GM12892 (cell line): ENCODE measurements around the gene VPS39. TPM values are rescaled to one million over a fixed set of nuclear protein-coding genes. Genes with fewer than 3 reads are reported as not detected.
A peak's percentile ranks its signal among the peaks of the same experiment; 100 is the strongest.
"Not testable (repeated sequence)": the region's sequence is repeated elsewhere in the genome, so short reads cannot be mapped to it uniquely, and the experiment has no call there.

Source experiments
- DNase-seq: peaks from one replicate; pipeline ENCODE4 v3.0.0; 2011; ENCODE audit not compliant: insufficient read length
- FAIRE-seq: peaks from 2 replicates; lab custom pipeline; 2011; peaks lifted over from hg19 to GRCh38; lab: Jason Lieb, UNC
- POLR2A ChIP-seq: IDR thresholded peaks from 2 replicates; pipeline ENCODE4 v1.6.1; 2011; ENCODE audit warnings: low read depth, low read length, control low read depth
- POLR2AphosphoS5 ChIP-seq: IDR thresholded peaks from 2 replicates; pipeline ENCODE4 v1.6.1; 2011; ENCODE audit warnings: low read depth, low read length, control low read depth
- TAF1 ChIP-seq: IDR thresholded peaks from 2 replicates; pipeline ENCODE4 v1.6.1; 2011; ENCODE audit warnings: low read depth, mild to moderate bottlenecking, control low read depth, low read length, borderline replicate concordance
- polyA plus RNA-seq: library from polyadenylated mRNA; unstranded; fragments of >200 nt; gene quantifications from one replicate; pipeline ENCODE4 v1.2.1, GENCODE V29; 2012; ENCODE audit warnings: missing spikeins, inconsistent platforms; ENCODE audit not compliant: missing spikeins

VPS39 gene, protein sequence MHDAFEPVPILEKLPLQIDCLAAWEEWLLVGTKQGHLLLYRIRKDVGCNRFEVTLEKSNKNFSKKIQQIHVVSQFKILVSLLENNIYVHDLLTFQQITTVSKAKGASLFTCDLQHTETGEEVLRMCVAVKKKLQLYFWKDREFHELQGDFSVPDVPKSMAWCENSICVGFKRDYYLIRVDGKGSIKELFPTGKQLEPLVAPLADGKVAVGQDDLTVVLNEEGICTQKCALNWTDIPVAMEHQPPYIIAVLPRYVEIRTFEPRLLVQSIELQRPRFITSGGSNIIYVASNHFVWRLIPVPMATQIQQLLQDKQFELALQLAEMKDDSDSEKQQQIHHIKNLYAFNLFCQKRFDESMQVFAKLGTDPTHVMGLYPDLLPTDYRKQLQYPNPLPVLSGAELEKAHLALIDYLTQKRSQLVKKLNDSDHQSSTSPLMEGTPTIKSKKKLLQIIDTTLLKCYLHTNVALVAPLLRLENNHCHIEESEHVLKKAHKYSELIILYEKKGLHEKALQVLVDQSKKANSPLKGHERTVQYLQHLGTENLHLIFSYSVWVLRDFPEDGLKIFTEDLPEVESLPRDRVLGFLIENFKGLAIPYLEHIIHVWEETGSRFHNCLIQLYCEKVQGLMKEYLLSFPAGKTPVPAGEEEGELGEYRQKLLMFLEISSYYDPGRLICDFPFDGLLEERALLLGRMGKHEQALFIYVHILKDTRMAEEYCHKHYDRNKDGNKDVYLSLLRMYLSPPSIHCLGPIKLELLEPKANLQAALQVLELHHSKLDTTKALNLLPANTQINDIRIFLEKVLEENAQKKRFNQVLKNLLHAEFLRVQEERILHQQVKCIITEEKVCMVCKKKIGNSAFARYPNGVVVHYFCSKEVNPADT
- polyA plus RNA-seq = 36.5 TPM

DNA sequence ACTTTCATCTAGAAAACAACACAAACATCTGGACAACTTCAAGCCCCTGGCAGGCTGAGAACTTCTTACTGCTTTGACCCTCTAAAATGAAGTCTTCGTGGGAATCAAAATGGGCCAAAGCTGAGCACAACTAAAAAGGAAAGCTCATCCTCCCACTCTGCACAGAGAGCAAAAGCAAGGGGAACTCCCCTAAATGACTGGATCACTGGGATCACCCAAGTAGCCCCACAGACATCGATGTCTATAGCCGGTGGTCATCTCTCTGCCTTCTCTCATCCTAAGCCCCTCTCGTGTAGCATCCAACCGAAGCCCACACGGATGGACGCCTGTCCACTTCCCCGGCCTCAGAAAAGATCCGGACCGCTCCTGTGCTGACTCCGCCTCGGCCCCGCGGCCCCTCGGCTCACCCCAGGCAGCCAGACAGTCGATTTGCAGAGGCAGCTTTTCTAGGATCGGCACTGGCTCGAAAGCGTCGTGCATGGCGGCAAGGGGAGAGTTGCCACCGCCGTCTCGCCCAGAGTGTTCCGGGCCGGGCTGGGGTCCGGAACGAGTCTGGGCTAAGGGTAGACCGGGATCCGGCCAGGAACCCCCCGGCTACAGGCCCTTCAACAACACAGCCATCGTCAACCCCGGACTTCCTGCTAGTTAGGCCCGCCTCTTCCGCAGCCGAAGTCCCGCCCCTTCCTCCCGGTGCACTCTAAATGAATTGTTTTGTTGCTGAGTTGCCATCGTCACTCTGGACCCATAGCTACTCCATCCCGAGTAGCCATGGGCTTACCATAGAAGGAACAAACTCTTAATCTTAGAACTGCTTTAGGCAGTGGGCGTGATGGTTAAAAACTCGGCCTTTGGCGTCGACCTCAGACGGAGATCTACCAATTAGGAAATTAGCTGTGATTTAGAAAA, at the start of gene VPS39:
TSS of gene VPS39 (minus strand) at position 631 of the 906 bp plus-strand sequence. CDS start at position 480, 151 bp downstream.
- peak; percentile 78 for DNase-seq
- peak; percentile 96 for FAIRE-seq
- no peak for TF ChIP-seq TAF1
- TF ChIP-seq POLR2AphosphoS5 = peak; percentile 81
- peak; percentile 83 for TF ChIP-seq POLR2A

DNA sequence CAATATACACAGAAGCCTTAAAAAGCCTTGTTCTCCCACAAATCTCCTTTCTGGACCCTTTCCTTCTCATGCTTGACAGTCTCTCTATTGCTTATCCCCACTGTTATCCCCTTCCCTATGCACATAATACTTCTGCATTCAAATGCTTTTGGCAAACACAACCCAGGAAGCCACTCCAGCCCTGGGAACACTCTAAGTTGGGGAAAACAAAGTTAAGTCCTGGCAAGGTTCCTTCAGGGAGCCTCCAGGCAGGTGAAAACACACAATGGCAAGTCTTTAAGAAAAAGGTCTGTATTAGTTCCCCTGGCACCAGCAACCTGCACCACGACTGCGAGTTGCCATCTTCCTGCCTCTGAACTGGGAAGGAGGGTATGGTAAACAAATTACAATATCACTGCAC, 45.2 kb upstream of the VPS39 start:
- no peak for TF ChIP-seq POLR2AphosphoS5
- no peak for TF ChIP-seq POLR2A
- TF ChIP-seq TAF1 = no peak
- DNase-seq = no peak
- FAIRE-seq = no peak

DNA sequence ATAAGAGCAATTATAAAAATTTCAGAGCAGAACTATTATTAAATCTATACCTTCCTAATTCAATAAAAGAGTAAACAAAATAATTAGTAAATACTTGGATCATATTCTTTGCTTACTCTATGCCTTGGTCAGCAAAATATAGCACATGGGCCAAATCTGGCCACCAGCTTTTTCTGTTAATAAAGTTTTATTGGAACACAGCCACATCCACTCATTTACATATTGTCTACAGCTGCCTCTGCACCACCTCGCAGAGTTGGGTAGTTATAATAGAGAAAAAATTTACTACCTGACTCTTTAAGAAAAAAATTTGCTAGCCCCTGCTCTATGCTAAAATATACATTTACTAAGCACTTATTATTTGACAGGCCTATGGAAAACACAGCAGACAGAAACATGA, 32.7 kb upstream of the VPS39 start:
- TF ChIP-seq POLR2AphosphoS5 (no peak), POLR2A (no peak), TAF1 (no peak)
- no peak for FAIRE-seq

DNA sequence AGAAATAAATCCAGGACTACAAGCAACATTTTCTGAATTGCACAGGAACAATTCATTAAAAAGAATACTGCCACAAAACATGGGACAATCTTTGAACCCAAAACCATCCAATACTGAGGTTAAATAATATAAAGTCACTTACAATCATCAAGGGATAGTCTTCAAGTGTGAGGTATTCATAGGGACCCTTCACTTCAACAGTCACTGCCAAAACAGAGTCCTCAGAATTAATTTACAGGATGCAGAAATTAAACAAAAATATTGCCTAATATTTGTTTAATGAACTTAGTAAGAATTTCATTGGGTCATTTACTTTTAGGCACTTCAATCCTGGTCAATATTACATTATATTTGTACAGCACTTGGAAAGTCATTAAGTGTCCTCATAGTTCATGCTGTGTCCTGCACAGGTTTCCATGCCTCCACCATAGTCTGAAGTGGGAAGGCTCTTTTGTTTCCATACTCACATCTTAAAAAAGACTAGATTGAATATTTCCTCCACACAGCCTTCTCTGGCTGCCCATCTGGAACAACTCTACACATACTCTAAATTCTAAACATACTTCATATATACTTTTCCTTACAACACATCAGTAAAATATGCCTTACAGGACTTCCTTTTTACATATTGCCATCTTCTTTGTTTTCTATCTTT, 31.6 kb upstream of the VPS39 start:
- FAIRE-seq = no peak
- TF ChIP-seq TAF1 (no peak), POLR2AphosphoS5 (no peak), POLR2A (no peak)
- no peak for DNase-seq

More for the DNA sequence above, 32.7 kb upstream of the VPS39 start:
- DNase-seq = no peak

DNA sequence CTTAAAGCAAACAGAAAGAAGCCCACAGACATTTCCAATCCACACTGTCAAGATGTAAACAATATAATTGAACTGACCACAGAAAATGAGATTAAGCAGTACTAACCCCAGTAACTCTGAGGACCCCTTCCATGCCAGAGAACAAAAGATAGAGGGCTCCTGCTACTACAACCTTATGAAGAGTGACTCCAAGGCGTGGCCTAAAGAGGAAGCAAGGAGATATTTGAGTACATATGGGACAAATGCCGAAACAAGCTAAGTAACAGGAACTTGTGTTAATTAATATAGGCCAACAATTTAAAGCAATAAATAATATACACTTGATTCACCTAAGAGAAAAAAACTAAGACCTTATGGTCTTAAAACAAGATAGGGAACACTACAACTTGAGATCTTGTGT, 25.0 kb upstream of the VPS39 start:
- no peak for DNase-seq
- FAIRE-seq = no peak
- TF ChIP-seq POLR2AphosphoS5 = no peak
- no peak for TF ChIP-seq POLR2A
- TF ChIP-seq TAF1 = no peak

DNA sequence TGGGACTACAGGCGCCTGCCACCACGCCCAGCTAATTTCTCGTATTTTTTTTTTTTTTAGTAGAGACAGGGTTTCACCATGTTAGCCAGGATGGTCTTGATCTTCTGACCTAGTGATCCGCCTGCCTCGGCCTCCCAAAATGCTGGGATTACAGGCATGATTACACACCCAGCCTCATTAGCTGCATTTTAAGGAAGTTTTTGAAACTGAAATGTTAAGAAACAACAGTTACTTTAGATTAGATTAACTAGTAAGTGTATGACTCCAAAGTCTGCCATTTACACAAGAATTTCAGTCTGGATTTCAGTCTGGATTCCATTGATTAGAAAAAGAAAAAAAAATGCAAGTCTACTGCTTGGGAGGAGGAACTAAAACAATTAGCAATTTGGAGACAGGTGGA, 24.5 kb upstream of the VPS39 start:
- TF ChIP-seq TAF1 = no peak
- no peak for TF ChIP-seq POLR2AphosphoS5
- no peak for TF ChIP-seq POLR2A
- DNase-seq (no peak), FAIRE-seq (no peak)

DNA sequence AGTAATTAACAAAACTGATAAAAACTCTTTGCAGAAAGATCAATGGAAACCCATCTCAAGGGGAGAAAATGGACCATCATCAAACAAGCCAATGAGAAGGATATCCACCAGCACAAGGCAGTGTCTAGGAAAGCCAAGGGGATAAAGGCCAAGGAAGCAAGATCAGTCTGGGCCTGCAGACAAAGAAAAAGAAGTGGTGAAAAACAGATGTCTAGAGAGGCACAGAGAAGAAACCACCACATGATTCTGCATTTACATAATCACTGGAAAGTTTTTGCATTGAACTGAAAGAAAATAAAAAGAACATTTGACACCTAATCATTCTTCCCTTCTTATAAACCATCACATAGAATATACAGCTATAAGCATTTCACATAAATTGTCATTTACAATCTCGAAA, 23.0 kb upstream of the VPS39 start:
- FAIRE-seq = no peak
- no peak for DNase-seq
- TF ChIP-seq POLR2A = no peak
- no peak for TF ChIP-seq POLR2AphosphoS5
- TF ChIP-seq TAF1 = no peak

DNA sequence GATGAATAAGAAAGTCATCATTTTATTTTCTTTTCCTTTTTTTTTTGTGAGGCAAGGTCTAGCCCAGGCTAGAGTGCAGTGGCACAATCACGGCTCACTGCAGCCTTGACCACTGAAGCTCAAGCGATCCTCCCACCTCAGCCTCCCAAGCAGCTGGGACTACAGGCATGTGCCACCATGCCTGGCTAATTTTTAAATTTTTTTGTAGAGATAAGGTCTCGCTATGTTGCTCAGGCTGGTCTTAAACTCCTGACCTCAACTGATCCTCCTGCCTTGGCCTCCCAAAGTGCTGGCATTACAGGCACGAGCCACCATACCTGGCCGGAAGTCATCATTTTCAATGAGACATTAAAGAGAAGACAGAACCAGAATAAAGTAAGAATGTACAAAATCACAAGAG, 20.9 kb upstream of the VPS39 start:
- not testable (repeated sequence) for DNase-seq, FAIRE-seq

DNA sequence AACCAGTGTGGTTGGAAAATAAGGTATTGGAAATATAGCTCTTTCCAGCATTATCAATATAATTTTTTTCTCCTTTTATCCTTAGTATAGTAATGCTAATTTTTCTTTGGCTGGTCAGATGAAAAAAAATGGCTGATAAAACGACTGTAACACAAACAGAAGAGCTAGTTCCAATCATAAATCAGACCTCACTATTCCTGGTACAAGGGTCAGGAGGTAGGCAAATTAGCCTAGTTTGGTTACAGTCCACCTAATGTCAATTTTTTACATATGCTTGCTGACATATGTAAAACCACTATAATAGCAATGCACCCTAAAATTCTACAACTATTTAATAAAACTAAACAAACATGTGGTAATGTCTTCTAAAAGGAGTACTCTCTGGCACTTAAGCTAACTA, 19.9 kb upstream of the VPS39 start:
- no peak for FAIRE-seq
- no peak for TF ChIP-seq POLR2AphosphoS5
- no peak for TF ChIP-seq POLR2A
- no peak for TF ChIP-seq TAF1
- no peak for DNase-seq

DNA sequence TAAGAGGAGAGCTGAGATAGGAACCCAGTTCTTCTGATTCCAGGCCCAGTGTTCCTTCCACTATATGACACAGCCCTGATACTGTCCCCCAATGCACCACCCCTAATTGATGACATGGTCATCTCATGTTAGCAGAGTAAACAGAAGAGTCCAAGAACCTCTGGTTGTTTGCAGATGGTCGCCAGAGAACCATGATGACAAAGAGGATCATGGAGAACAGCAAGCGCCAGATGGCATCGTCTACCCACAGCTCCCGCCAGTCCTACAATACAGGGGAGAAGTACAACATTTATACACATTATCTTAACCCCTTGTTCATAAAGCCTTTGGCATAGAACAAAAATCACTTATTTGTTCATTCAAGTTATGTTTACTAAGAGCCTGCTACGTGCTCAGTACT, 18.5 kb upstream of the VPS39 start:
- no peak for FAIRE-seq
- no peak for TF ChIP-seq POLR2AphosphoS5
- TF ChIP-seq POLR2A = no peak
- no peak for TF ChIP-seq TAF1
- DNase-seq = no peak
